GM19455 (cell line): Measurements from ENCODE around the gene BCL2L13.
"Not testable (repeated sequence)": the region's sequence is repeated elsewhere in the genome, so short reads cannot be mapped to it uniquely, and the experiment has no call there.

Experiments
- ATAC-seq: cut with Tn5 transposase; IDR thresholded peaks from one replicate; pipeline ENCODE4 v1.9.1; 2021; ENCODE audit not compliant: unreplicated experiment

Gene BCL2L13

DNA sequence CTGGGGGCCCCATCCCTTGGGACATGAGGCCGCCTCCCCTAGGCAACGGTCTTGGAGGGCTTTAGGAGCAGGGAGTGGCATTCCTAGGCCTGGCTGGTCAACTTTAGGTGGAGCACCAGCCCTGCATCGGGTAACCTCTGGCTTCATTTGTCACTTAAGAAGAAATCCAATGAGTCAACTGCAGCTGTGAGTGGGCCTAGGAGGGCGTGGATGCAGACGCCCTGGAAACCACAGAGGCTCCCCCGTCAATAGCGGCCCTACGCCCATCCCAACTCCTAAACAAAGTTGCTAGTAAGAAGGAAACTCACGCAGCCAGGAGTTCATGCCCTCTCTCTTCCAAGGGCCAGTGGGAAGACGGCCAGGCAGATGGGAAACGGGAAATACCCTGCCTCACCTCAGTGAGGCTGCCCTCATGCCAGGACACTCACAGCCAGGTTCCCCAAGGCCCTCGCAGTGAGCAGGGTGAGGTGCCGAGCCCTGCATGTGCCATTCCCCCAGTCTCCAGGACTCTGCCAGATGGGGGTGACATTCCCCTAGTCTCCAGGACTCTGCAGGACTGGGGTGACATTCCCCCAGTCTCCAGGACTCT lies 114.9 kb downstream of the BCL2L13 start:
- ATAC-seq: no peak

DNA sequence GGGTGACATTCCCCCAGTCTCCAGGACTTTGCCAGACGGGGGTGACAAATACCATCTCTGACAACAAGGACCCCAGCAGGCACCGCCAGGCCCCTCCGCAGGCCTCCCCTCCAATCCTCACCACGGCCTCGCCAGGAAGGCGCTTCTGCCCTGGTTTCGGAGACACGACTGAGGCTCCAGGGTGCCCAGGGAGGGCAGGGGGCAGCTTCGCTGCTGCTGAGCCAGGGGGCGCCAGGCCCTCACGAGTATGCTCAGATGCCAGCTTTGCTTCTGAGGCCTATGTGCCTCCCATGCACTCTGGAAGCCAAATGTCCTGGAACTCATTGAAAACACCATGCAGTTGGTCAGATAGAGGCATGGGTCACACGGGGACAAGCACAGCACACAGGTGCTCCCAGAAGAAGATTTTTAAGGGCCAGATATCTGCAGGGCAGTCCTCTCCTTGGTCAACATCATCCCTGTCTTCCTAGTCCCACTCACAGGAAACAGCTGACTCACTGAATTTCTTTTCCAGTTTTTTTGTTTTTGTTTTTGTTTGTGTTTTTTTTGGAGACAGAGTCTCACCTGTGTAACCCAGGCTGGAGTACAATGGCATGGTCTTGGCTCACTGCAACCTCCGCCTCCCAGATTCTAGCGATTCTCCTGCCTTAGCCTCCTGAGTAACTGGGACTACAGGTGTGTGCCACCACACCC lies 115.8 kb downstream of the BCL2L13 start:
- no peak for ATAC-seq

DNA sequence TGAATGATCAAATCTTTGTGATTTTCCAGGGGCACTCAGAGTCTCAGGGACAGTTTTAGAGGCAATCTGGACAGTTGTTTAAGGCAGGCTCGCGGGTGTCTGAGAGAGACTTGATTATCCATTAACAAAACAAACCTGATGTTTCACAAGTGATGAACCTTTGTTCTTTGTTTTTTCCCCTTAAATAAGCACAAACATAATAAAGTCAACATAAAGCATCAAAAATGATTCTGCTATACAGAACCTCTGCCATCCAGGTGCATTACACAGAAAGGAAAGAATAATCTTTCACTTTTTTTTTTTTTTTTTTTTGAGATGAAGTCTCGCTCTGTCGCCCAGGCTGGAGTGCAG lies 122.6 kb downstream of the BCL2L13 start:
- no peak for ATAC-seq

DNA sequence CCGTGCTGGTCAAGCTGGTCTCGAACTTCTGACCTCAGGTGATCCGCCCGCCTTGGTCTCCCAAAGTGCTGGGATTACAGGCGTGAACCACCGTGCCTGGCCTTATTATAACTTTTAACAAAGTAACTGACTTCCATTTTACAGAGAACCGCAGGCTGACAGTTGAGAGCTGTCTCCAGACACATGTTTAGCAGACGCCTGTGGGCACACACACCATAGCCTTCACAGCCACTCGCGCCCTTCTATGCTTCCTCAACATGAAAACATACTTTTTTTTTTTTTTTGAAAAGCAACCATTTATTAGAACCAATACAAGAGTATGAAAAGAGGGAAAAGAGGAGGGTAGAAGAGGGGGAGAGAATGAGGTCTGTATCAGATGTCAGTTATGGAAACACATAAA lies 124.9 kb downstream of the BCL2L13 start:
- not testable (repeated sequence) for ATAC-seq

DNA sequence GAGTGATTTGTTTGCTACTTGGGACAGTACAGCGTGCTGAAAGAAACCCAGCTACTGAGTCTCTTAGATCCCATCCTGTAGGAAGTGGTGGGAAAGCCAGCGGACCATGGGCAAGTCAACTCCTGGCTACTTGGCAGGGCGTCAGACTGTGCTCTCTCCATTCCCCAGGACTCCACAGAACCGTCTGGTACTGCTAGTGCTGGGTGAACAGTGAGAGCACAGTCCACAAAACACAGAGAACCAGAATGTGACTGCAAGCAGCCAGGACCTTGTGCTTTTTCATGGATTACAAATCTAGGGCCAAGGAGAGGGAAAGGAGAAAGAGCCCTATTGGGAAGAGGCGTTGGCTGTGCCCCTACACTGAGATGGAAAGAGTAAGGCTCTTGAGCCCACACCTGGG lies 125.5 kb downstream of the BCL2L13 start:
- ATAC-seq: no peak

DNA sequence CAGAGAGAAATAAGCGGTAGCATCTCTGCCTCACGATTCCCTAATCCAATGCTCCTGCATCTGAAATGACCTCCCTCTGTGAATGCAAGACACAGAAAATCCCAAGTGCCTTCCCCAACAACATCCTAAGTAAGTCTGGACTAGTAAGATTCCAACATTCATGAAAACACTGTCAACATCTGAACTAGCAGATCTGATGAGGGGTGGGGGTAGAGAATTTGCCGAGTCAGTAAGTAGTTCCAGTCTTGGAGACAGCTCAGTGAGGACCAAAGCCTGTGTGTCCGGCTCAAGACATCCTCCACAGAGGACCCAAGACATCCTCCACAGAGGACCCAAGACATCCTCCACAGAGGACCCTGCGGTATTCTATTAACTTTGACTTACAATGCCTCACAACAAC lies 126.3 kb downstream of the BCL2L13 start:
- ATAC-seq: not testable (repeated sequence)

DNA sequence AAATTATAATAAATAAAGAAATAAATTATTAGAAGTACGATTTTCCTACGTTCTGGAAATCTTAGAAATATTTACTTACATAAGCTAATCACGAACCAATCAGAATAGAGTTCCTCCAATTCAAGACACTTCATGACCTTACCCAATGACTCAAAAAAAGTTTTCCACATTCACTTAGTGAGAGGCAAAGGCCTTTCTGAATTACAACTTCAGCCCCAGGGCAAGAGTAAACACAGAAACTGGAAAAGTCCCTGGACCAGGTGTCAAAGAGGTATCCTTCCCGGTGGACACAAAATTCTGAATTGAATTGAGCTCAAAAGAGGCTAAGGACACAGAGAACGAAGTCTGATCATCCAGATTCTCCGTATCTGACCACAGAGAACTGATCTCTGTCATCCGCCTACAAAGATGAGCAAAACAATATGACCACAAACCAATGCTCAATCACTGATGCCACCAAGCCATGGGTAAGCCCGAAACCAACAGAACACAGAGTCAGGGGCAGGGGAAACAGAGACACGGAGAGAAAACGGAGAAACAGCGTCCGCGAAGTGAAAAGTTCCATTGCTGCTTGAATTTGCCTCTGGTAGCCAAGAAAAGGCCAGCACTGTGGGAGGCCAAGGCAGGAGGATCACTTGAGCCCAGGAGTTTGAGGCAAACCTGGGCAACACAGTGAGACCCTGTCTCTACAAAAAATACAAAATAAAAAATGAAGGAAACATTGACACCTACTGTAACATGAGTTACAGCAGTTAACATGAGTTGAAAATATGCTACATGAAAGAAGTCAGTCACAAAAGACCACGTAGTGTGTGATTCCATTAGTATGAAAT lies 128.9 kb downstream of the BCL2L13 start:
- ATAC-seq: no peak

DNA sequence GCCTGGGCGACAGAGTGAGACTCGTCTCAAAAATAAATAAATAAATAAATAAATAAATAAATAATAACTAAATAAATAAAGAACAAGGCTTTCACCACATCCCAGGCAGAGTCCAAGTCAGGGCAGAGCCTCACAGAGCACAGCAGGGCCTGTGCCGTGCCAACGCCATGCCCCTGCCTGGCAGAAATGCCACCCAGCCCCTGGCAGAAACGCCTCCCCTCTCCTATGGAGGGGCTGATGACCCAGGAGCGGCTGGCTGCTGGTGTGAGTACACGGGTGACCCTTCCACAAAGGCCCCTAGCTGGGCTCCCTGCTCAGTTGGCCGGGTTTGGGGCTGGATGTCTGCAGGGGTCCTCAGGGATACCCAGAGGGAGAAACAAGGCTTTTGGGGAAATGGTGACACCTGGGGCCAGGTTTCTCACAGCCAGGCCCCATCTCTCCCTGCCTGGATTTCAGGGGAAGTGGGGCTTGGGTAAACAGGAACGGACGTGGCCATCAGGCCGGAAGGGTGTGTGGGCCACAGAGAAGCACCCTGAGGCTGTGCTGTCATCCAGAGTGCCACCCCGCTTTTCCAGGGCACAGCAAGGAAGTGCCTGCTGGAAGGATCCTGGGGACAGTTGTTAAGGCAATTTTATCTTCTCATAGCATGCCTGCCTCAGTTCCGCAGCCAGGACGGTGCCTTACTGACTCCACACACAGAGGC lies 130.6 kb downstream of the BCL2L13 start:
- no peak for ATAC-seq

DNA sequence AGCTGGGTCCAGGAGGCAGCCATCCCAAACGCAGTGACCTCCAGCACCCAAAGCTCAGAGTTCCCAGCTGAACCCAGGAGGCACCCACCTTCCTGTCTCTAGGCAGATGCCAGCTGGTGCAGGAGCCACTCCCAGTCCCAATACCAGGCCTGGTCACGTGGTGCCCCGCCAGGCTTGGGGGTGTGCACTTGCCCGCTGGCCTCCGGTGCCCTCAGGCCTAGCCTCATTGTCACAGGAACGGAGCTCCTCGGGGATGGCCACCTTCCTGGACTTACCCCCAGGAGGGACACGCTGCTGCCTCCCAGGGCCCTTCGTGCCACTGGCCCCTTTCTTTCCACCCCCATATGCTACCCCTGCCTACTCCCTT lies 131.1 kb downstream of the BCL2L13 start:
- ATAC-seq: no peak

DNA sequence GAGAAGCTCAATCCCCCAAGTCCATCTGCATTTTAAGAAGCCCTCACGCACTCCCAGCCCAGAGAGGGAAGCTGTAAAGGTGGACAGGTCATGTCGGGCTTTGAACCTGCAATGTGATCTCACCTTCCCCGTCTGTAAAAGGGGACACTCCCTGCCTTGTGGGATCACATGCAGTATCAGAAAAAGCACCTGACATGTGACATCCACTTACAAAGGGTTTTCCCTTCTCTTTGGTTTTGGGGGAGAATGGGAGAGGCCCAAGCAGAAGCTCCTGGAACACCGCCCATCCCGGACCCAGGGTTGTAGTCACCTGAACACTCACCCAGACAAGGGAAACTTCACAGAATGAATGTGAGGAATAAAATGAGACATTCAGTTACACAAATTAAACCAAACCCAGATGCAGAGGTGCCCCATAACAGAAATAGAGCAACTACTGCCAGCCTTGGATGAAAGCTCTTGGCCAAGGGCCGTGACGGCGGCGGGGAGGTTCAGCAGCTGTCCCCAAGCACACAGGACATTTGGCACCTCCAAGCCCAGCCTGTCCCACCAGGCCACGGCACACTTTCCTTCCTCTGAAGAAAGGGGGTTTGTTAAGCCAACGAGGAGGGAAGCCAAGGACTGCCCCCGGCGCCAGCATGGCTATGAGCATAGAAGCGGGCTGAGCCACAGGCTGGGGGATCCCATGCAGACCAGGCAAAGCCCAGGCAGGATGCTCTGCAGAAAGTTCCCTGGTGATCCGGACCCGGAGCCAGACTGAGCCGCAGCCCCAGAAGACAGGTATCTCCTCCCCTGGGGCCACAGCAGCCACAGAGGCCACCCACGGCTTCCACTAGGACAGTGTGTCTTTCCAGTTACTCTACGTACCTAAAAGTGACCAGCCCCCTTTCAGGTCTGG lies 131.9 kb downstream of the BCL2L13 start:
- ATAC-seq: no peak

DNA sequence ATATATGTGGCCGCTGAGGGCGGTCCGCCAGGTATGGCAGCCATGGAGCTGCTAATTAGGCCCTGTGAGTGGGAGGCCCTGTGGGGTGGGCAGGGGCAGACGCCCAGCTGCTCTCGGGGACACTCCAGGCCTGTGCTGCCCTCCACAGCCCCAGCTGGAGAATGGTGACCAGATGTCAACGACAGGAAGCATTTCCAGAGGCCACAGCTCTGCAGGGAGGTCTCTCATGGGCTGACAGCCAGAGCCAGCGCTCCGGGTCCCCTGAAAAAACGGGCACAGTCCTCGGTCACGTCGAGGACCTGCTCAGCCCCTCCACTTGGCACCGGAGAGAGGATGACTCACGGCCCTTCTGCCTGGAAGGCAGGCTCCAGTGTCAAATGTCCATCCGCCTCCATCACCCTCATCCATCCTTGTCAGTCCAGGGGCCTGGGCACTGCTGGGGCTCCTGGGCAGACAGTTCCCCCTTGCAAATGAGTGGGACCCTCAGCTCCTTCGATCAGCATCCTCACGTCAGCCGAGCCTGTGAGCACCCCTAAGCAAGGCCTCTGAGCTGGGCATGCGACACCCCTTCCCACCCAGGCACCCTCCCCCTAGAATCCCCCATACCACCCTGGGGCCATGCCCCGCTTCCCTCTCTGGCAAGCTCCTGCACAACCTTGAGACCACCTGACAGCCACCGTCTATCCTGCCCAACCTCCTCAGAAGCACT lies 133.8 kb downstream of the BCL2L13 start:
- ATAC-seq: no peak

DNA sequence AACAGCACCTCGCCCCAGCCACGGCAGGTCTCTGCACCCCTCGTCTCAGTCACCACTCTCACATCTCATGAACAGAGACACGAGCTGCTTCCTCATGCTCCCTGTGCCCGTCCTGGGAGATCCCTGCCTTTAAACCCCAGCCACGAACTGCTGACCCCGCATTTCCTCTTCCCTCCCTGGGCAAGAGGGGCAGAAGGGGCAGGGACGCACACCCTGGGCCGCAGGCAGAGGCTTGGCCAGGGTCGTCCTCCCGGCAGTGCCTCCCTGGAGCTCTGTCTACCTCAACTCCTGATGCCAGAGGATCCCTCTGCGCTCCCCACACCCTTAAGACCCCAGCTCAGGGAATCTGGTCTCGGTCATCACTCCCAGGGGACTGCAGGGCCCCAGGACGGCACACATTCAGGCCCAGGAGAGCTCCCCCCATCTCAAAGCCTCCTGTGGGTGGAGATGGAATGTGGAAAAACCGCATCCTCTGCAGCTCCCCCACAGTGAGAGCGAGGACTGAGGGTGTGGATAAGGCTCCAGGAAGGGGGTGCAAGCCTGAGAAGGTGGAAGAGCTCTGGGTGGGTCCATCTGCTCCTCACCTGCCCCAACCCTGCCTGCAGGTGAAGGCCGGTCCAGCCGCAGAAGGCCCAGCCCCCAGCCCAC lies 134.5 kb downstream of the BCL2L13 start:
- ATAC-seq: no peak

DNA sequence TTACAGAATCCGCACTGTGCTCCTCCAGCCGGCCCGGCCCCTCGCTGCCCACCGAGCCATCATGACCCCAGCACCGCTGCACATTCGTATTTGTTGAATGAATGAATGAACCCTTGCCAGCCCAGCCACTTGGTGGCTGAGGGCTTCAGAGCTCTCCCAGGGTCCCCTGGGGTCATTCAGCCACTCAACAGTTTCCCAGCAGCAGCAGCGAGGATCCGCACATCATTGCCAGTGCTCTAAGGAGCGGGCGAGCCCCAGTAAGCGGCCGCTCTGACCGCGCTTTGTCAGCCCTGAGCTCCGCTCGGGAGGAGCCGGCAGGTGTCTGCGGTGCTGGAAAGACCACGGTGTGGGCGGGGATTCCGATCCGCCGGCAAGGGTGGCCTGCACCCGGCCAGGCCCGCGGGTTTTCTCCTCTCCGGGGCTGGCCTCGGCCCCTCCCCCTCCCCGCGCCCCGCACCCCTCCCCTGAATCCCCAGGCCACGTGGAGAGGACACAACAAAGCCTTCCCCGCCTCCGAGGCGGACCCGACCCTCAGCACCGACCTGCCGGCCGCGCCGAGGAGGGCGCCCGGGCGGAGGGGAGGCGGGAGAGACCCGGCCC lies 135.1 kb downstream of the BCL2L13 start:
- ATAC-seq: peak; percentile 35

DNA sequence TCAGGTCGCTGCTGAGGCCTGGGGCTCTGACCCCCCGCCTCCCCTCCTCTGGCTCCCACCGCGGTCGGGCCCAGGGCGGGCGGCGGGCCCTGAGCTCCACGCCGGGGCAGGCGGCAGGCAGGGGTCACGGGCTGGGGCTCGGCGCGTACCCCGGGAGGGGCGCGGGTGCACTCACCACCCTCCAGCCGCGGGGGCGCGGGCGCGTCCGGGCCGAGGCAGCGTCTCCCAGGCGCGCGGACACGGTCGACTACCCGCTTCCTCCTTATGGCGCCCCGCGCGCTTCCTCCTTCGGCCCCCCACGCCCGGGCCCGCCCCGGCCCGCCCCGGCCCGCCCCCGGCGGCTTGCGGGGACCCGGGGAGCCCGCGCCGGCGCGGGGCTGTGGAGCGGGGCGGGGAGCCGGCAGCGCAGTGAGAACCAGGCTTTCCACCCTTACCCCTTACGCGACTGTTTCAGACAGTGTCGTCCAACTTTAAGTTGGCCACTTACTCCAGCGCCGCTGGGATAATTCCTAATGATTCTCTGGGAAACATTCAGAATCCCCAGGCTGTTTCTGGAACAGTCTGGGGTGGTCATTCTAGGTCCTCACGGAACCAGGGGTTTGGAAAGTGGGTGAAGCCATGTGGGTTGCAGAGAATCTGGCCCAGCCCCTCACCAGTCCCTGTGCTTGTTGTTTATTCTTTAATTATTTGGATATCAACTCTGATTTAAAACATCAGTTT lies 135.8 kb downstream of the BCL2L13 start, which contains the start of gene BID:
BID (minus strand) TSS at position 264 of the 720 bp plus-strand sequence. CDS start 24,353 bp downstream, outside the sequence.
- peak; percentile 40 for ATAC-seq

DNA sequence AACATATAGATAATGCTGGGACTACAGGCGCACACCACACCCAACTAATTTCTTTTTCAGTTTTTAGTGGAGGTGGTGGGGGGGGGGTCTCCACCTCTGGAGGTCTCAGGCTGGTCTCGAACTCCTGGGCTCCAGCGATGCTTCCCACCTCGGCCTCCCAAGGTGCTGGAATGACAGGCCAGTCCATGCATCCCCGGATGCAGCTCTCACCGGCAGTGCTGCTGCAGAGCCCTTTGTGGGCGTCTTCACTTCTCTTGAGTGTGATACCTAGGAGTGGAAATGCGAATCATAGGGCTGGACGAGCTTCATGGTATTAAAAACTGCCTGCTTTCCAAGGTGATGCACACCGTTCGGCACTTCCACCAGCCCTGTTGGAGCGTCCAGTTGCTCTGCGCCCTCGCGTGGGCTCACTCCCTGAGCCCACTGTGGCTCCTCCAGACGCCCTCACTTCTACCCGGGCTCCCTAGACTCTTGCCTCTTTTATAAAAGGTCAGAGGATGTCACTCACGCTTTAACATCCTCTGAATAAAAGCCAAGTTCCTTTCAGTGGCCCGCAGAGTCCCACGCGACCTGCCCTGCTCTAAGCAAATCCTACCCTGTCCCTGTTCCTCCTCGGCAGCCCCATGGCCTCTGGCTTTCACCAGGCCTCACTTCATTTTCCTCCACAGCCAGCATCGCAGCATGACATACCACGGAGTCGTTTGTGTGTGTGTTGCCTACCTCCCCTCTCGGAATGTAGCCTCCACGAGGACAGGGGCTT lies 136.5 kb downstream of the BCL2L13 start:
- ATAC-seq: no peak

DNA sequence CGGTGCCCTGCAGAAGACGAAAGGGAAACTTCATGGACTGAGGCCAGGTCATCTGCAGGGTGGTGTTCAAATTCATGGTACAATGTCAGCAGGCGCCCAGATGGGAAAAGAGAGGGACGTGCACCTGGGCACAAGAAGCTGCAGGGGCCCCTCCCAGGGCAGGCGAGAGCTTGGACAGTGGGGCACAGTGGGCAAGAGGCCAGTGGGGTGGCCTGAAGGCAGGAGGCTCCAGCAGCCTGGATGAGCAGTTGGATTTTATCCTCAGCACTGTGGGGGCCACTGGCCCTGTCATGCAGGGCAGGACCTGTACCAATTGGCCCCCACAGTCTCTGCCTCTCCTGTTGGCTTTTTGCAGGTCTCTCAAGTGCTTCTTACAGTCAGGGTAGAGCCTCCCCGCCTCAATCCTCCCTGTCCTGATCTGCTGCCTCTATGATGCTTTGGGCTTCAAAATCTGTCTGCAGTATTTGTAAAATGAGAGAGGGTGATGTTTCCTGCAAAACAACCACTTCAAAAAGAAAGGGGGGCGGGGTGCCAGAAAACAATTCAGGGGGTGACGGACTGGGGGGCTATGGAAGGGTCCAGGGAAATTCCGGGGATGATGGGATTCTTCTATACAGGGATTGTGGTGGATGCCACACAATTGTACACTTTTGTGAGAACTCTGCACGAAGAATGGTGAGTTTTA lies 137.4 kb downstream of the BCL2L13 start:
- no peak for ATAC-seq
